Endothelial cell of umbilical vein (primary cell): Measurements from ENCODE around the gene RWDD2A. TPM values are rescaled to one million over a fixed set of nuclear protein-coding genes. Genes with fewer than 3 reads are reported as not detected.
A peak's percentile ranks its signal among the peaks of the same experiment; 100 is the strongest.

Experiments
- Bru-seq: library from RNA; stranded (reverse); fragments of 400-500 nt; gene quantifications from one replicate; lab custom pipeline; 2021; lab: Mats Ljungman, UMichigan
- BruChase-seq, 2 experiments: library from RNA; stranded (reverse); fragments of 400-500 nt; gene quantifications; one replicate each; lab custom pipeline; 2021; lab: Mats Ljungman, UMichigan
- BruUV-seq: library from RNA; stranded (reverse); fragments of 400-500 nt; replicated peaks from 2 replicates; lab custom pipeline; 2021; lab: Mats Ljungman, UMichigan
- CTCF ChIA-PET: fragments of 300-600, 350-600 bp; sonication (Branson Sonifier 250); formaldehyde crosslinking; loops from one replicate; lab custom pipeline; 2021; ENCODE audit warnings: antibody characterized with exemption, inconsistent platforms; lab: Charles Lee
- POLR2A ChIA-PET: fragments of 300-600, 350-600 bp; sonication (Branson Sonifier 250); formaldehyde crosslinking; loops from one replicate; lab custom pipeline; 2021; ENCODE audit warnings: antibody characterized with exemption, inconsistent platforms; lab: Charles Lee
- DNase-seq: peaks from one replicate; pipeline ENCODE4 v3.0.0-alpha.2; 2011; ENCODE audit warnings: low read depth, low spot score
- FAIRE-seq: peaks from 2 replicates; lab custom pipeline; 2011; peaks lifted over from hg19 to GRCh38; lab: Jason Lieb, UNC
- H2AFZ ChIP-seq: 2 replicates; pipeline ENCODE4 v1.6.0; 2012; ENCODE audit warnings: low read depth, low read length, control low read depth, inconsistent platforms
- H3K27ac ChIP-seq: 2 replicates; pipeline ENCODE4 v1.5.1; 2011; ENCODE audit warnings: low read depth, mild to moderate bottlenecking, control low read depth, low read length, moderate library complexity; ENCODE audit not compliant: insufficient read depth
- H3K27me3 ChIP-seq, 2 experiments: 2 replicates each; pipeline versions ENCODE4 v1.6.0 to v1.6.1; 2011; ENCODE audit warnings: low read length in 2 of 2, mixed read lengths in 1 of 2; ENCODE audit not compliant: control insufficient read depth in 2 of 2, insufficient read depth in 2 of 2
- H3K36me3 ChIP-seq, 2 experiments: 2 replicates in 1 of 2; 3 replicates in 1 of 2; pipeline ENCODE4 v1.5.1; 2011; ENCODE audit warnings: low read length in 2 of 2, mild to moderate bottlenecking in 1 of 2, moderate library complexity in 1 of 2; ENCODE audit not compliant: control insufficient read depth in 2 of 2, insufficient read depth in 2 of 2; ENCODE audit errors: extremely low read depth in 1 of 2
- H3K4me1 ChIP-seq: 3 replicates; pipeline ENCODE4 v1.5.1; 2011; ENCODE audit warnings: mild to moderate bottlenecking, low read length; ENCODE audit not compliant: control insufficient read depth, insufficient read depth; ENCODE audit errors: extremely low read depth
- H3K4me2 ChIP-seq: 2 replicates; pipeline ENCODE4 v1.6.1; 2011; ENCODE audit warnings: low read length, control low read depth, mixed read lengths; ENCODE audit not compliant: insufficient read depth
- H3K4me3 ChIP-seq, 3 experiments: fragments of 200-600 bp in 1 of 3; sonication (generic), shearing (Covaris generic) in 1 of 3; replicated peaks in 1 of 3; 2 replicates each; pipeline ENCODE4 v1.5.1; 2011 to 2016; ENCODE audit warnings: control low read depth in 3 of 3, low read length in 3 of 3, mild to moderate bottlenecking in 2 of 3, inconsistent platforms in 1 of 3, low read depth in 1 of 3, moderate library complexity in 1 of 3; ENCODE audit not compliant: insufficient read depth in 1 of 3
- H3K79me2 ChIP-seq: 2 replicates; pipeline ENCODE4 v1.6.0; 2012; ENCODE audit warnings: low read length, inconsistent platforms; ENCODE audit not compliant: control insufficient read depth, insufficient read depth
- H3K9ac ChIP-seq: replicated peaks from 2 replicates; pipeline ENCODE3; 2011; ENCODE audit warnings: low read length, control low read depth; ENCODE audit not compliant: insufficient read depth; ENCODE audit errors: extremely low read depth
- H3K9me1 ChIP-seq: replicated peaks from 3 replicates; pipeline ENCODE4 v1.6.0; 2011; ENCODE audit warnings: mild to moderate bottlenecking, low read length; ENCODE audit not compliant: control insufficient read depth, insufficient read depth; ENCODE audit errors: extremely low read depth
- H3K9me3 ChIP-seq: replicated peaks from 2 replicates; pipeline ENCODE4 v1.5.1; 2012; ENCODE audit warnings: low read length, inconsistent platforms; ENCODE audit not compliant: control insufficient read depth, insufficient read depth
- H4K20me1 ChIP-seq: replicated peaks from 2 replicates; pipeline ENCODE3; 2011; ENCODE audit warnings: mild to moderate bottlenecking, low read length; ENCODE audit not compliant: control insufficient read depth, insufficient read depth; ENCODE audit errors: extremely low read depth
- EZH2 ChIP-seq: IDR thresholded peaks from 2 replicates; pipeline ENCODE4 v1.6.1; 2012; ENCODE audit warnings: borderline replicate concordance, low read depth, mild to moderate bottlenecking, moderate library complexity, low read length, inconsistent platforms; ENCODE audit not compliant: severe bottlenecking
- POLR2A ChIP-seq: IDR thresholded peaks from 2 replicates; pipeline ENCODE4 v1.6.1; 2012; ENCODE audit warnings: low read depth, mild to moderate bottlenecking, control low read depth, low read length
- POLR2AphosphoS5 ChIP-seq: IDR thresholded peaks from 2 replicates; pipeline ENCODE4 v1.6.1; 2012; ENCODE audit warnings: low read depth, mild to moderate bottlenecking, control low read depth, low read length, moderate library complexity; ENCODE audit not compliant: insufficient read depth
- dilution Hi-C: fragments of 300-500 bp; cut with MboI; formaldehyde crosslinking; loops from one replicate; pipeline ENCODE4 v1.15.0; 2019; ENCODE audit warnings: low sequenced_read_pairs; ENCODE audit not compliant: extremely low pct_ligation_motif_present
- intact Hi-C: fragments of 100-400 bp; cut with micrococcal nuclease; formaldehyde crosslinking; loops from one replicate; pipeline ENCODE4 v1.10.0; 2022
- long read RNA-seq: library from polyadenylated mRNA; stranded (forward); transcript quantifications from one replicate; pipeline ENCODE4 v2.0.0, GENCODE V29; 2021
- polyA minus RNA-seq, 3 experiments: library from RNA; depleted of rRNA, polyadenylated mRNA; stranded (reverse); fragments of >200 nt; gene quantifications; 1 replicate in 1 of 3; 2 replicates in 2 of 3; pipeline ENCODE4 v1.2.3, GENCODE V29; 2011
- polyA plus RNA-seq, 4 experiments: library from polyadenylated mRNA; depleted of rRNA in 3 of 4; stranded (reverse) in 3 of 4; unstranded in 1 of 4; fragments of >200 nt; gene quantifications; 2 replicates each; pipeline versions ENCODE4 v1.2.1 to v1.2.3, GENCODE V29; 2011 to 2012; ENCODE audit warnings: missing spikeins in 1 of 4
- total RNA-seq: library from RNA; stranded (reverse); gene quantifications from 2 replicates; pipeline ENCODE4 v1.2.3, GENCODE V29; 2021

Gene RWDD2A
- total RNA-seq = 4.3 and 4.5 TPM in 2 replicates
- 2.9 and 3.2 TPM in 2 replicates for polyA plus RNA-seq
- 3.3 and 3.6 TPM in 2 replicates for polyA plus RNA-seq (2011; cell fraction: cytosol; rRNA removed)
- polyA plus RNA-seq (2011; cell fraction: nucleus; rRNA removed) = 9.9 and 11.5 TPM in 2 replicates
- polyA plus RNA-seq (2012) = 4.8 and 5.3 TPM in 2 replicates
- polyA minus RNA-seq = 3.4 and 3.5 TPM in 2 replicates
- polyA minus RNA-seq (2011; cell fraction: cytosol; rRNA and poly(A)+ RNA removed) = 1.4 TPM
- 3.4 and 3.8 TPM in 2 replicates for polyA minus RNA-seq (2011; cell fraction: nucleus; rRNA and poly(A)+ RNA removed)
- Bru-seq, nascent RNA = percentile 71 among the genes with signal in this experiment
- BruChase-seq, experiment 1, labeled RNA remaining after a 6-hour chase = percentile 48 among the genes with signal in this experiment
- BruChase-seq, experiment 2, labeled RNA remaining after a 2-hour chase = percentile 76 among the genes with signal in this experiment
- long read RNA-seq, transcript RWDD2A-201 (3 exons, 3,744 nt) = major isoform, 13 of 23 reads
- long read RNA-seq, partial matches to known transcripts = 2 of 23 reads
- long read RNA-seq, other reads (novel, unspliced or antisense) = 8 of 23 reads

GRCh38 chr6:83192871-83193746, at the start of gene RWDD2A, which contains the start of gene PGM3:
Gene RWDD2A (plus strand): TSS chr6:83193357. CDS start chr6:83194452, 1,095 bp downstream.
Gene PGM3 (minus strand): TSS chr6:83193265. CDS start chr6:83191012, 2,253 bp downstream.
- POLR2A ChIA-PET = no interaction called here
- peak within 1 kb of the TSS; percentile 49 for H3K27ac ChIP-seq
- DNase-seq (peak; percentile 93), FAIRE-seq (peak; percentile 92)
- no TSS peak for BruUV-seq
- dilution Hi-C loops = no loop called here
- peaks cover 41% of the 10 kb centered on the region for H3K79me2 ChIP-seq
- intact Hi-C loops = loop anchor here (1.0 to 10.0 kb wide), 4 partner anchors 22 to 948 kb away; partner anchors contain the start of genes DOP1A, IBTK and TPBG
- H2AFZ ChIP-seq = peak within 1 kb of the TSS; percentile 85
- H3K4me3 ChIP-seq = peak within 1 kb of the TSS; percentile 52 to 99 (median 94)
- peaks cover 23% of the 10 kb centered on the region for H3K4me1 ChIP-seq
- H3K9me1 ChIP-seq = no peaks in the 10 kb centered on the region
- no peaks in the 10 kb centered on the region for H3K27me3 ChIP-seq
- H3K9ac ChIP-seq = peak within 1 kb of the TSS; percentile 93
- peaks cover 0 to 17% of the 10 kb centered on the region in 2 experiments for H3K36me3 ChIP-seq
- TF ChIP-seq POLR2AphosphoS5 = peak; percentile 68
- TF ChIP-seq EZH2 = no peak
- TF ChIP-seq POLR2A = peak; percentile 86
- CTCF ChIA-PET = interaction anchor here (0.6 to 8.7 kb wide), 6 partner anchors 17 to 136 kb away, joined by 3 to 83 read pairs (median 4); partner anchors contain the start of genes DOP1A and UBE3D
- H3K4me2 ChIP-seq = peak within 1 kb of the TSS; percentile 98
- peaks cover 2% of the 10 kb centered on the region for H4K20me1 ChIP-seq
- H3K9me3 ChIP-seq = no peaks in the 10 kb centered on the region
